HG03108 (cell line): ENCODE data around the gene USP5.
A peak's percentile ranks its signal among the peaks of the same experiment; 100 is the strongest.

Experiments
- ATAC-seq: cut with Tn5 transposase; IDR thresholded peaks from one replicate; pipeline ENCODE4 v1.9.1; 2021; ENCODE audit warnings: moderate library complexity; ENCODE audit not compliant: unreplicated experiment

Gene USP5

GRCh38 chr12:6851921-6852650, at the start of gene USP5:
TSS of gene USP5 (plus strand) at chr12:6852150. CDS start at chr12:6852180, 30 bp downstream.
- peak; percentile 68 for ATAC-seq

GRCh38 chr12:6807170-6807569, 44.8 kb upstream of the USP5 start:
- ATAC-seq = no peak

- ATAC-seq = no peak
Measured at GRCh38 chr12:6809056-6809455, 42.9 kb upstream of the USP5 start.

- ATAC-seq = no peak
Measured at GRCh38 chr12:6810758-6811157, 41.2 kb upstream of the USP5 start.

- no peak for ATAC-seq
Measured at GRCh38 chr12:6813363-6813762, 38.6 kb upstream of the USP5 start.

GRCh38 chr12:6816598-6816997, 35.4 kb upstream of the USP5 start:
- no peak for ATAC-seq

- ATAC-seq = no peak
Measured at GRCh38 chr12:6817098-6817497, 34.9 kb upstream of the USP5 start.

GRCh38 chr12:6817662-6818157, 34.2 kb upstream of the USP5 start:
- no peak for ATAC-seq

GRCh38 chr12:6818222-6818621, 33.7 kb upstream of the USP5 start:
- ATAC-seq = no peak

- no peak for ATAC-seq
Measured at GRCh38 chr12:6818645-6819044, 33.3 kb upstream of the USP5 start.

- no peak for ATAC-seq
Measured at GRCh38 chr12:6819106-6820030, 32.6 kb upstream of the USP5 start.

GRCh38 chr12:6820166-6820565, 31.8 kb upstream of the USP5 start:
- ATAC-seq = no peak

GRCh38 chr12:6821591-6822425, 30.1 kb upstream of the USP5 start, which contains the start of gene GPR162:
TSS of gene GPR162 (plus strand) at chr12:6821821. CDS start at chr12:6823899, 2,078 bp downstream.
- no peak for ATAC-seq

- no peak for ATAC-seq
Measured at GRCh38 chr12:6822426-6823135, 29.4 kb upstream of the USP5 start.

GRCh38 chr12:6823182-6824084, 28.5 kb upstream of the USP5 start:
- ATAC-seq = no peak

GRCh38 chr12:6824085-6824775, 27.7 kb upstream of the USP5 start:
- no peak for ATAC-seq

- ATAC-seq = no peak
Measured at GRCh38 chr12:6824901-6825381, 27.0 kb upstream of the USP5 start.

GRCh38 chr12:6825398-6826124, 26.4 kb upstream of the USP5 start:
- no peak for ATAC-seq
